ENCODE measurements around the gene TMEM151B.

GRCh38 chr6:44262467-44263353 lies 7.5 kb upstream of the TMEM151B start:
- TF ChIP-seq POLR2A (IDR thresholded peaks at IDR 0.05; ENCODE audit: low read depth, low read length): peak; percentile 57; the same call in 1 of the 2 replicates
- no peak for TF ChIP-seq POLR2AphosphoS5 (IDR thresholded peaks at IDR 0.05; ENCODE audit: low read depth, low read length)
- TF ChIP-seq TAF1 (IDR thresholded peaks at IDR 0.05; ENCODE audit: borderline replicate concordance, low read depth, low read length): no peak

Measured in GM12892 (cell line).